ENCODE measurements around the gene JAK2.
"Not testable (repeated sequence)": the region's sequence is repeated elsewhere in the genome, so short reads cannot be mapped to it uniquely, and the experiment has no call there.

Gene JAK2

GRCh38 chr9:4984621-4985385 lies at the start of gene JAK2:
Gene JAK2 (plus strand): TSS chr9:4985272. CDS start chr9:5021988, 36,716 bp downstream.
- peak; percentile 95 for DNase-seq

- no peak for DNase-seq
Measured at GRCh38 chr9:4936277-4936676, 48.8 kb upstream of the JAK2 start.

GRCh38 chr9:4936823-4937222 lies 48.2 kb upstream of the JAK2 start:
- DNase-seq, result no peak

GRCh38 chr9:4937446-4937845 lies 47.6 kb upstream of the JAK2 start:
- DNase-seq, result peak; percentile 57

GRCh38 chr9:4938496-4938895 lies 46.6 kb upstream of the JAK2 start:
- no peak for DNase-seq

GRCh38 chr9:4939118-4939561 lies 45.9 kb upstream of the JAK2 start:
- DNase-seq, result peak; percentile 79

- not testable (repeated sequence) for DNase-seq
Measured at GRCh38 chr9:4942042-4942691, 42.9 kb upstream of the JAK2 start.

GRCh38 chr9:4943346-4943745 lies 41.7 kb upstream of the JAK2 start:
- DNase-seq, result no peak

GRCh38 chr9:4944431-4945211 lies 40.5 kb upstream of the JAK2 start:
- not testable (repeated sequence) for DNase-seq

GRCh38 chr9:4946937-4947336 lies 38.1 kb upstream of the JAK2 start:
- no peak for DNase-seq

- DNase-seq, result no peak
Measured at GRCh38 chr9:4955836-4956235, 29.2 kb upstream of the JAK2 start.

GRCh38 chr9:4959031-4959430 lies 26.0 kb upstream of the JAK2 start:
- DNase-seq, result peak; percentile 55

GRCh38 chr9:4962085-4962484 lies 23.0 kb upstream of the JAK2 start:
- no peak for DNase-seq

- DNase-seq, result no peak
Measured at GRCh38 chr9:4964540-4964939, 20.5 kb upstream of the JAK2 start.

GRCh38 chr9:4965174-4965821 lies 19.8 kb upstream of the JAK2 start:
- no peak for DNase-seq

GRCh38 chr9:4967523-4967922 lies 17.5 kb upstream of the JAK2 start:
- DNase-seq, result no peak

GRCh38 chr9:4969130-4969529 lies 15.9 kb upstream of the JAK2 start:
- DNase-seq, result no peak

- no peak for DNase-seq
Measured at GRCh38 chr9:4970970-4971641, 14.0 kb upstream of the JAK2 start.

GRCh38 chr9:4973246-4973645 lies 11.8 kb upstream of the JAK2 start:
- DNase-seq, result no peak

GRCh38 chr9:4973902-4974301 lies 11.2 kb upstream of the JAK2 start:
- no peak for DNase-seq

- DNase-seq, result no peak
Measured at GRCh38 chr9:4979239-4979638, 5.8 kb upstream of the JAK2 start.

- peak; percentile 59 for DNase-seq
Measured at GRCh38 chr9:4980086-4980727, 4.9 kb upstream of the JAK2 start.
